HepG2 (cell line): ENCODE results near the gene NPDC1. TPM values are rescaled to one million over a fixed set of nuclear protein-coding genes. Genes with fewer than 3 reads are reported as not detected.

Source experiments
- CBX2 ChIP-seq, 2 experiments: fragments of 200-600 bp in 1 of 2; sonication (generic); formaldehyde crosslinking in 1 of 2; IDR thresholded peaks; 2 replicates each; pipeline versions ENCODE4 v1.7.0 to v1.8.1; 2018 to 2022; ENCODE audit warnings: low read depth in 2 of 2, low read length in 1 of 2, mild to moderate bottlenecking in 1 of 2, missing genetic modification reagents in 1 of 2
- DNMT1 ChIP-seq: sonication (generic); formaldehyde crosslinking; IDR thresholded peaks from 2 replicates; pipeline ENCODE4 v1.5.1; 2020; ENCODE audit warnings: mild to moderate bottlenecking, missing genetic modification reagents
- HOXA9 ChIP-seq: sonication (generic); formaldehyde crosslinking; IDR thresholded peaks from 2 replicates; pipeline ENCODE4 v1.8.1; 2022; ENCODE audit warnings: missing genetic modification reagents, mild to moderate bottlenecking, moderate library complexity, borderline replicate concordance
- MAZ ChIP-seq, 2 experiments: sonication (generic) in 1 of 2; formaldehyde crosslinking in 1 of 2; IDR thresholded peaks; 2 replicates each; pipeline versions ENCODE4 v1.5.0 to v1.6.1; 2012 to 2020; ENCODE audit warnings: low read depth in 2 of 2, mild to moderate bottlenecking in 2 of 2, borderline replicate concordance in 1 of 2, improper control_type of control experiment in 1 of 2, low read length in 1 of 2, missing genetic modification reagents in 1 of 2, moderate library complexity in 1 of 2
- NR2F6 ChIP-seq, 2 experiments: IDR thresholded peaks; 2 replicates each; pipeline ENCODE4 v1.6.1; 2016; ENCODE audit warnings: antibody characterized with exemption in 1 of 2, mild to moderate bottlenecking in 1 of 2
- ONECUT2 ChIP-seq: sonication (generic); formaldehyde crosslinking; IDR thresholded peaks from 2 replicates; pipeline ENCODE4 v1.4.0; 2020; ENCODE audit warnings: missing genetic modification reagents
- PRPF4 ChIP-seq: fragments of 200-400 bp; formaldehyde crosslinking; IDR thresholded peaks from 2 replicates; pipeline ENCODE4 v1.6.1; 2016; ENCODE audit warnings: low read length, low read depth; ENCODE audit not compliant: poor library complexity, severe bottlenecking
- RBM22 ChIP-seq: fragments of 200-400 bp; formaldehyde crosslinking; optimal IDR thresholded peaks from 2 replicates; pipeline ENCODE3; 2017; ENCODE audit warnings: mild to moderate bottlenecking, low read length, moderate library complexity
- RFX5 ChIP-seq: IDR thresholded peaks from 2 replicates; pipeline ENCODE4 v1.6.1; 2011; ENCODE audit warnings: low read depth, low read length, improper control_type of control experiment
- STAG1 ChIP-seq: sonication (generic); formaldehyde crosslinking; IDR thresholded peaks from 2 replicates; pipeline ENCODE4 v1.4.0; 2020; ENCODE audit warnings: missing genetic modification reagents
- ZBTB1 ChIP-seq: sonication (generic); formaldehyde crosslinking; IDR thresholded peaks from 2 replicates; pipeline ENCODE4 v1.4.0; 2020; ENCODE audit warnings: missing genetic modification reagents, borderline replicate concordance
- ZBTB7B ChIP-seq: sonication (generic); formaldehyde crosslinking; IDR thresholded peaks from 2 replicates; pipeline ENCODE4 v1.4.0; 2020; ENCODE audit warnings: missing genetic modification reagents
- ZKSCAN8 ChIP-seq: IDR thresholded peaks from 2 replicates; pipeline ENCODE4 v1.6.1; 2016; ENCODE audit warnings: borderline replicate concordance, missing genetic modification reagents, missing compliant biosample characterization
- ZNF251 ChIP-seq: sonication (generic); formaldehyde crosslinking; IDR thresholded peaks from 2 replicates; pipeline ENCODE4 v1.9.0; 2021; ENCODE audit warnings: mild to moderate bottlenecking, missing genetic modification reagents
- ZNF441 ChIP-seq: sonication (generic); formaldehyde crosslinking; IDR thresholded peaks from 2 replicates; pipeline ENCODE4 v1.7.0; 2021; ENCODE audit warnings: missing genetic modification reagents, borderline replicate concordance
- ZNF558 ChIP-seq: sonication (generic); formaldehyde crosslinking; IDR thresholded peaks from 2 replicates; pipeline ENCODE4 v1.9.0; 2022; ENCODE audit warnings: mild to moderate bottlenecking, missing genetic modification reagents, borderline replicate concordance
- ZNF615 ChIP-seq: sonication (generic); formaldehyde crosslinking; IDR thresholded peaks from 2 replicates; pipeline ENCODE4 v1.5.0; 2020; ENCODE audit warnings: mild to moderate bottlenecking, missing genetic modification reagents, borderline replicate concordance
- polyA plus RNA-seq, 8 experiments: library from polyadenylated mRNA; depleted of rRNA in 3 of 8; stranded (reverse) in 7 of 8; unstranded in 1 of 8; fragments of >200 nt; fragmentation: Illumina TruSeq in 4 of 8; extraction: Trizol in 4 of 8; gene quantifications; 2 replicates each; pipeline versions ENCODE4 v1.2.1 to v1.2.3, GENCODE V29; 2011 to 2016; ENCODE audit warnings: low read depth in 4 of 8, missing spikeins in 1 of 8, mixed read lengths in 1 of 8; ENCODE audit not compliant: insufficient read depth in 1 of 8
- total RNA-seq, 5 experiments: library from RNA; depleted of rRNA; stranded (reverse); fragments of >200 nt; fragmentation: Illumina TruSeq; extraction: Trizol; gene quantifications; 2 replicates each; pipeline ENCODE4 v1.2.3, GENCODE V29; 2016; ENCODE audit warnings: low read depth in 1 of 5
- TF ChIP-seq, protein P1 (sequence below): sonication (generic); formaldehyde crosslinking; IDR thresholded peaks from 2 replicates; pipeline ENCODE4 v1.5.0; 2020; ENCODE audit warnings: missing genetic modification reagents, mild to moderate bottlenecking, borderline replicate concordance
- TF ChIP-seq, protein P2 (sequence below): sonication (generic); IDR thresholded peaks from 2 replicates; pipeline ENCODE4 v1.6.1; 2016; ENCODE audit warnings: low read depth, borderline replicate concordance
- TF ChIP-seq, protein P3 (sequence below): sonication (generic); formaldehyde crosslinking; IDR thresholded peaks from 2 replicates; pipeline ENCODE4 v1.4.0; 2020; ENCODE audit warnings: missing genetic modification reagents, borderline replicate concordance
- TF ChIP-seq, protein P4 (sequence below): sonication (generic); formaldehyde crosslinking; IDR thresholded peaks from 2 replicates; pipeline ENCODE4 v1.5.1; 2020; ENCODE audit warnings: mild to moderate bottlenecking, moderate library complexity, missing genetic modification reagents
- TF ChIP-seq, protein P5 (sequence below): sonication (generic); formaldehyde crosslinking; IDR thresholded peaks from 2 replicates; pipeline ENCODE4 v1.5.0; 2020; ENCODE audit warnings: missing genetic modification reagents

The NPDC1 gene
- total and polyA plus RNA-seq, 2 of the 13 experiments (the other 11 are each of a cell fraction or from before 2014, with no cell fraction given): 0.84 to 5.4 TPM

DNA sequence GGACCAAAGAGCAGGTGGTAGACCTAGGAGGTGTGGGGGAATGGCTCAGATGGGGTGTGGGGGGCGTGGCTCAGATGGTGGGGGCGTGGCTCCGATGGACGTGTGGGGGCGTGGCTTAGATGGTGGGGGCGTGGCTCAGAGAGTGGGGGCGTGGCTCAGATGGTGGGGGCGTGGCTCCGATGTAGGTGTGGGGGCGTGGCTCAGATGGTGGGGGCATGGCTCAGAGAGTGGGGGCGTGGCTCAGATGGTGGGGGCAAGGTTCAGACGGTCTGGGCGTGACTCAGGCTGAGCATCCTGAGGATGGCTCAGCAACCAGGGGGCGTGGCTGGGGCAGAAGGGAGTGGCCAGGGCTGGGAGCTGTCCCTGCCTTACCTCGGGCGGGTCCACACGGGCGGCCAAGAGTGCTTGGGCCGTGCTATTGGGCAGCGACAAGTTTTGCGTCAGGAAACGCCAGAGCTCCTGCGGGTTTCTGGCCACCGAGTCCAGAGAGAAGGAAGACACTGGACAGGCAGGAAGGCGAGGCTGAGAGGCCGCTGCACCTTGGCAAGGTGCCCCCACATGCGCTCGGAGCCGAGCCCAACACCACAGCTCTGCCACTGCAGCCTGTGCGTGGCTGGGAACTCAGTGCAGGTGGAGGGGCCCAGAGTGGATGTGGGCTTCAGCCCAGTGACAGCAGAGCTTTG is 23.9 kb downstream of the NPDC1 start (continued):
- TF ChIP-seq ZNF558 (CRISPR knock-in tag): no peak
- TF ChIP-seq CBX2 (IDR thresholded peaks at IDR 0.05; ENCODE audit: low read depth, low read length): no peak
- TF ChIP-seq CBX2 (CRISPR knock-in tag; IDR thresholded peaks at IDR 0.05; ENCODE audit: low read depth): no peak
- no peak for TF ChIP-seq ZNF251 (CRISPR knock-in tag)
- TF ChIP-seq ZNF441 (CRISPR knock-in tag): no peak
- TF ChIP-seq, protein P1, sequence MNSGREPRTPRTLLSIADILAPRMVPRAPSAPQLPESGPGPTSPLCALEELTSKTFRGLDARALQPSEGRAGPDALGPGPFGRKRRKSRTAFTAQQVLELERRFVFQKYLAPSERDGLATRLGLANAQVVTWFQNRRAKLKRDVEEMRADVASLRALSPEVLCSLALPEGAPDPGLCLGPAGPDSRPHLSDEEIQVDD (CRISPR knock-in tag): no peak
- TF ChIP-seq RFX5: no peak
- TF ChIP-seq, protein P2, sequence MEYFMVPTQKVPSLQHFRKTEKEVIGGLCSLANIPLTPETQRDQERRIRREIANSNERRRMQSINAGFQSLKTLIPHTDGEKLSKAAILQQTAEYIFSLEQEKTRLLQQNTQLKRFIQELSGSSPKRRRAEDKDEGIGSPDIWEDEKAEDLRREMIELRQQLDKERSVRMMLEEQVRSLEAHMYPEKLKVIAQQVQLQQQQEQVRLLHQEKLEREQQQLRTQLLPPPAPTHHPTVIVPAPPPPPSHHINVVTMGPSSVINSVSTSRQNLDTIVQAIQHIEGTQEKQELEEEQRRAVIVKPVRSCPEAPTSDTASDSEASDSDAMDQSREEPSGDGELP: peak; percentile 29; the same call in 1 of the 2 replicates
- no peak for TF ChIP-seq STAG1 (CRISPR knock-in tag)
- TF ChIP-seq ONECUT2 (CRISPR knock-in tag): no peak
- no peak for TF ChIP-seq NR2F6 (IDR thresholded peaks at IDR 0.05)
- 0 out of 2 replicates have a peak, but pooled peaks have one; percentile 22 for TF ChIP-seq NR2F6 (CRISPR knock-in tag; IDR thresholded peaks at IDR 0.05)
- TF ChIP-seq, protein P3, sequence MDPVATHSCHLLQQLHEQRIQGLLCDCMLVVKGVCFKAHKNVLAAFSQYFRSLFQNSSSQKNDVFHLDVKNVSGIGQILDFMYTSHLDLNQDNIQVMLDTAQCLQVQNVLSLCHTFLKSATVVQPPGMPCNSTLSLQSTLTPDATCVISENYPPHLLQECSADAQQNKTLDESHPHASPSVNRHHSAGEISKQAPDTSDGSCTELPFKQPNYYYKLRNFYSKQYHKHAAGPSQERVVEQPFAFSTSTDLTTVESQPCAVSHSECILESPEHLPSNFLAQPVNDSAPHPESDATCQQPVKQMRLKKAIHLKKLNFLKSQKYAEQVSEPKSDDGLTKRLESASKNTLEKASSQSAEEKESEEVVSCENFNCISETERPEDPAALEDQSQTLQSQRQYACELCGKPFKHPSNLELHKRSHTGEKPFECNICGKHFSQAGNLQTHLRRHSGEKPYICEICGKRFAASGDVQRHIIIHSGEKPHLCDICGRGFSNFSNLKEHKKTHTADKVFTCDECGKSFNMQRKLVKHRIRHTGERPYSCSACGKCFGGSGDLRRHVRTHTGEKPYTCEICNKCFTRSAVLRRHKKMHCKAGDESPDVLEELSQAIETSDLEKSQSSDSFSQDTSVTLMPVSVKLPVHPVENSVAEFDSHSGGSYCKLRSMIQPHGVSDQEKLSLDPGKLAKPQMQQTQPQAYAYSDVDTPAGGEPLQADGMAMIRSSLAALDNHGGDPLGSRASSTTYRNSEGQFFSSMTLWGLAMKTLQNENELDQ (CRISPR knock-in tag): no peak
- TF ChIP-seq ZKSCAN8 (CRISPR knock-in tag): no peak
- TF ChIP-seq RBM22: no peak
- no peak for TF ChIP-seq PRPF4
- no peak for TF ChIP-seq ZBTB7B (CRISPR knock-in tag)
- TF ChIP-seq HOXA9: no peak
- TF ChIP-seq, protein P4, sequence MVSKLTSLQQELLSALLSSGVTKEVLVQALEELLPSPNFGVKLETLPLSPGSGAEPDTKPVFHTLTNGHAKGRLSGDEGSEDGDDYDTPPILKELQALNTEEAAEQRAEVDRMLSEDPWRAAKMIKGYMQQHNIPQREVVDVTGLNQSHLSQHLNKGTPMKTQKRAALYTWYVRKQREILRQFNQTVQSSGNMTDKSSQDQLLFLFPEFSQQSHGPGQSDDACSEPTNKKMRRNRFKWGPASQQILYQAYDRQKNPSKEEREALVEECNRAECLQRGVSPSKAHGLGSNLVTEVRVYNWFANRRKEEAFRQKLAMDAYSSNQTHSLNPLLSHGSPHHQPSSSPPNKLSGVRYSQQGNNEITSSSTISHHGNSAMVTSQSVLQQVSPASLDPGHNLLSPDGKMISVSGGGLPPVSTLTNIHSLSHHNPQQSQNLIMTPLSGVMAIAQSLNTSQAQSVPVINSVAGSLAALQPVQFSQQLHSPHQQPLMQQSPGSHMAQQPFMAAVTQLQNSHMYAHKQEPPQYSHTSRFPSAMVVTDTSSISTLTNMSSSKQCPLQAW (CRISPR knock-in tag): 0 out of 2 replicates have a peak, but pooled peaks have one; percentile 34
- TF ChIP-seq, protein P5, sequence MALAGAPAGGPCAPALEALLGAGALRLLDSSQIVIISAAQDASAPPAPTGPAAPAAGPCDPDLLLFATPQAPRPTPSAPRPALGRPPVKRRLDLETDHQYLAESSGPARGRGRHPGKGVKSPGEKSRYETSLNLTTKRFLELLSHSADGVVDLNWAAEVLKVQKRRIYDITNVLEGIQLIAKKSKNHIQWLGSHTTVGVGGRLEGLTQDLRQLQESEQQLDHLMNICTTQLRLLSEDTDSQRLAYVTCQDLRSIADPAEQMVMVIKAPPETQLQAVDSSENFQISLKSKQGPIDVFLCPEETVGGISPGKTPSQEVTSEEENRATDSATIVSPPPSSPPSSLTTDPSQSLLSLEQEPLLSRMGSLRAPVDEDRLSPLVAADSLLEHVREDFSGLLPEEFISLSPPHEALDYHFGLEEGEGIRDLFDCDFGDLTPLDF (CRISPR knock-in tag): no peak
- TF ChIP-seq MAZ (IDR thresholded peaks at IDR 0.05; ENCODE audit: borderline replicate concordance, low read depth, low read length): peak; percentile 92; the same call in 1 of the 2 replicates
- peak; percentile 38; the same call in 1 of the 2 replicates for TF ChIP-seq MAZ (CRISPR knock-in tag; IDR thresholded peaks at IDR 0.05; ENCODE audit: low read depth)
- TF ChIP-seq DNMT1 (CRISPR knock-in tag): peak; percentile 57; the same call in 1 of the 2 replicates
- TF ChIP-seq ZBTB1: no peak
- no peak for TF ChIP-seq ZNF615 (CRISPR knock-in tag)
